Measurements from ENCODE around the gene CACUL1.

The CACUL1 gene

GRCh38 chr10:118638680-118639079 lies 116.1 kb downstream of the CACUL1 start:
- DNase-seq (ENCODE audit: low read depth): no peak

- no peak for DNase-seq (ENCODE audit: low read depth)
These were observed 118.9 kb downstream of the CACUL1 start for GRCh38 chr10:118635674-118636402.

- DNase-seq (ENCODE audit: low read depth): no peak
These were observed 121.0 kb downstream of the CACUL1 start for GRCh38 chr10:118633786-118634185.

GRCh38 chr10:118629211-118629610 lies 125.6 kb downstream of the CACUL1 start:
- DNase-seq (ENCODE audit: low read depth): no peak

- no peak for DNase-seq (ENCODE audit: low read depth)
These were observed 126.4 kb downstream of the CACUL1 start for GRCh38 chr10:118628397-118628796.

- no peak for DNase-seq (ENCODE audit: low read depth)
These were observed 127.8 kb downstream of the CACUL1 start for GRCh38 chr10:118626953-118627352.
